ENCODE data around the gene C17orf78.
"Not testable (repeated sequence)": the region's sequence is repeated elsewhere in the genome, so short reads cannot be mapped to it uniquely, and the experiment has no call there.

Gene C17orf78

GRCh38 chr17:37344519-37344918, 31.3 kb upstream of the C17orf78 start:
- H3K4me3 ChIP-seq (ENCODE audit: low read depth, low read length) = no peak overlapping the region
- TF ChIP-seq CTCF (IDR thresholded peaks at IDR 0.05; ENCODE audit: low read depth, low read length) (no peak), MYC (IDR thresholded peaks at IDR 0.05; ENCODE audit: low read depth, low read length) (no peak), MAX (IDR thresholded peaks at IDR 0.05; ENCODE audit: low read depth, low read length) (no peak), POLR2A (IDR thresholded peaks at IDR 0.05; ENCODE audit: extremely low read depth, insufficient read length) (no peak)
- no peak for DNase-seq (ENCODE audit: low read depth)

- not testable (repeated sequence) for H3K4me3 ChIP-seq (ENCODE audit: low read depth, low read length)
Measured at GRCh38 chr17:37346863-37347402, 28.9 kb upstream of the C17orf78 start.

GRCh38 chr17:37356796-37357569, 18.8 kb upstream of the C17orf78 start:
- peak overlapping the region; percentile 87 for H3K4me3 ChIP-seq (ENCODE audit: low read depth, low read length)
- not testable (repeated sequence) for DNase-seq (ENCODE audit: low read depth)

More at GRCh38 chr17:37346863-37347402, 28.9 kb upstream of the C17orf78 start:
- DNase-seq (ENCODE audit: low read depth) = not testable (repeated sequence)

- TF ChIP-seq CTCF (IDR thresholded peaks at IDR 0.05; ENCODE audit: low read depth, low read length) (no peak), POLR2A (IDR thresholded peaks at IDR 0.05; ENCODE audit: extremely low read depth, insufficient read length) (no peak), MAX (IDR thresholded peaks at IDR 0.05; ENCODE audit: low read depth, low read length) (peak; percentile 88), MYC (IDR thresholded peaks at IDR 0.05; ENCODE audit: low read depth, low read length) (no peak)
- peak overlapping the region; percentile 87 for H3K4me3 ChIP-seq (ENCODE audit: low read depth, low read length)
- peak; percentile 79 for DNase-seq (ENCODE audit: low read depth)
Measured at GRCh38 chr17:37358098-37358829, 17.5 kb upstream of the C17orf78 start.

- DNase-seq (ENCODE audit: low read depth) = peak; percentile 99
- TF ChIP-seq CTCF (IDR thresholded peaks at IDR 0.05; ENCODE audit: low read depth, low read length) (no peak), POLR2A (IDR thresholded peaks at IDR 0.05; ENCODE audit: extremely low read depth, insufficient read length) (peak; percentile 66), MYC (IDR thresholded peaks at IDR 0.05; ENCODE audit: low read depth, low read length) (peak; percentile 79), MAX (IDR thresholded peaks at IDR 0.05; ENCODE audit: low read depth, low read length) (peak; percentile 9)
- peak overlapping the region; percentile 87 for H3K4me3 ChIP-seq (ENCODE audit: low read depth, low read length)
Measured at GRCh38 chr17:37358830-37359681, 16.7 kb upstream of the C17orf78 start.

GRCh38 chr17:37359682-37360188, 16.1 kb upstream of the C17orf78 start:
- DNase-seq (ENCODE audit: low read depth) = no peak
- TF ChIP-seq CTCF (IDR thresholded peaks at IDR 0.05; ENCODE audit: low read depth, low read length) (no peak), MYC (IDR thresholded peaks at IDR 0.05; ENCODE audit: low read depth, low read length) (no peak), MAX (IDR thresholded peaks at IDR 0.05; ENCODE audit: low read depth, low read length) (no peak), POLR2A (IDR thresholded peaks at IDR 0.05; ENCODE audit: extremely low read depth, insufficient read length) (no peak)
- H3K4me3 ChIP-seq (ENCODE audit: low read depth, low read length) = peak overlapping the region; percentile 44
